Measurements from ENCODE around the gene FNIP2. TPM values are rescaled to one million over a fixed set of nuclear protein-coding genes. Genes with fewer than 3 reads are reported as not detected.

FNIP2 gene
- total and polyA plus RNA-seq, 9 of the 15 experiments (the other 6 are each of a cell fraction or from before 2014, with no cell fraction given): 1.7 to 15.5 (median 8.3) TPM

DNA sequence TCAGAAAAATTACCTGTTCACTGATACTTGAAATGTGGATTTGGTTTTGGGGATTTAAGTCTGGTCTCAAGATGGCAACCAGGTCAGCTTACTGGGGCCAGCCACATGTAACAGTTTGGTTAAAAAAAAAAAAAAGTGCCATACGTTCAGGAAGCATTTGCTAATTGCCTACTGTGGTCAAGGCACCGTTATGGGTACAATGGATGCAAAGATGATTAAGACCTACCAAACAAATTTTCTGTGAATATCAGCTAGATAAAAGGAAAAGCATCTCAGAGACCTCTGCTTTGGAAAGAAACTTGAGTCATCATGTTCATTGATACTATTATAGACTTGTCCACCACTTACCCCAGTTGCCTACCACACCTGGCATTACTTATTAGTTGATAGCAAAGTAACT lies 80.9 kb downstream of the FNIP2 start (continued):
- TF ChIP-seq ZBTB12 (CRISPR knock-in tag; IDR thresholded peaks at IDR 0.05): no peak
- TF ChIP-seq, protein P1, sequence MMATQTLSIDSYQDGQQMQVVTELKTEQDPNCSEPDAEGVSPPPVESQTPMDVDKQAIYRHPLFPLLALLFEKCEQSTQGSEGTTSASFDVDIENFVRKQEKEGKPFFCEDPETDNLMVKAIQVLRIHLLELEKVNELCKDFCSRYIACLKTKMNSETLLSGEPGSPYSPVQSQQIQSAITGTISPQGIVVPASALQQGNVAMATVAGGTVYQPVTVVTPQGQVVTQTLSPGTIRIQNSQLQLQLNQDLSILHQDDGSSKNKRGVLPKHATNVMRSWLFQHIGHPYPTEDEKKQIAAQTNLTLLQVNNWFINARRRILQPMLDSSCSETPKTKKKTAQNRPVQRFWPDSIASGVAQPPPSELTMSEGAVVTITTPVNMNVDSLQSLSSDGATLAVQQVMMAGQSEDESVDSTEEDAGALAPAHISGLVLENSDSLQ (IDR thresholded peaks at IDR 0.05): no peak
- TF ChIP-seq LARP7 (IDR thresholded peaks at IDR 0.05): no peak
- no peak for TF ChIP-seq DPF2 (IDR thresholded peaks at IDR 0.05)

DNA sequence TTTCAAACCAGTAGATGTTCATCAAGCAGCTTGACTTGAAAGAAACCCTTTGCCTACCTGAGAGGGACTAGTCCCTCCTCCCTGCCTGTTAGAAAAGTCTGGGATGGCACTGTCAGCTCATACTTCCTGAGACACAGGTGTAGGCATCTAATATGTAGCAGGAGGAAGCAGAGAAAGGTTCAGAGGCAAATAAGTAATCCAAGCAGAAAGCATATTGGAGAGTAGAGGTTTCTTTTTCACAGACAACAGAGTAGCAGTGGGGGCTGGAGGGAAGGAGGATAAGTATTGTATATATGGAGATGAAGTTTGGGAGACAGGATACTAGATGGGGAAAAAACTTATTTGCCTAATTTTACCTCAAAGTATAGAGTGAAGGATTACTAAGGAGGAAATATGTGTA lies 81.5 kb downstream of the FNIP2 start:
- no peaks in the 10 kb centered on the region for H3K79me2 ChIP-seq (ENCODE audit: control insufficient read depth, insufficient read depth, low read length)
- no peak overlapping the region for H3K4me3 ChIP-seq
- DNase-seq (ENCODE audit: extremely low read depth in 1 of 4, low spot score in 3 of 4): no peak
- no peak overlapping the region for H2AFZ ChIP-seq (ENCODE audit: low read depth, low read length)
- ATAC-seq: no peak
- ChIA-PET POLR2A (no interaction called here), CTCF (ENCODE audit: low intra/inter-chr PET ratio) (interaction anchor here (1.0 to 2.7 kb wide), 6 partner anchors 69 to 590 kb away, joined by 3 to 20 read pairs (median 4); no protein-coding TSS in a partner anchor)
- H3K4me1 ChIP-seq (replicated peaks in 1 of 2; ENCODE audit: control insufficient read depth in 2 of 2, insufficient read depth in 2 of 2, low read length in 2 of 2): no peaks in the 10 kb centered on the region; a peak in 1 of 5 replicates
- H4K20me1 ChIP-seq (replicated peaks; ENCODE audit: control insufficient read depth, insufficient read depth, low read length): no peaks in the 10 kb centered on the region
- H3K27me3 ChIP-seq (ENCODE audit: control insufficient read depth in 2 of 2, insufficient read depth in 2 of 2, low read length in 2 of 2): no peaks in the 10 kb centered on the region
- H3K36me3 ChIP-seq (ENCODE audit: control insufficient read depth, insufficient read depth, low read length): 0 out of 3 replicates have a peak, but pooled peaks cover 3% of the 10 kb centered on the region
- intact Hi-C loops (cut with micrococcal nuclease): loop anchor here (1.0 to 5.0 kb wide), 2 partner anchors 120 to 588 kb away; no protein-coding TSS in a partner anchor
- in situ Hi-C loops (cut with MboI): loop anchor here (10.0 kb wide), 1 partner anchor 594 kb away; no protein-coding TSS in a partner anchor
- no peak for TF ChIP-seq ZNF175 (CRISPR knock-in tag; IDR thresholded peaks at IDR 0.05; ENCODE audit: low read depth)
- TF ChIP-seq KLF13 (tag; IDR thresholded peaks at IDR 0.05; ENCODE audit: borderline replicate concordance, low read depth): no peak
- no peak for TF ChIP-seq ETV1 (tag; conservative IDR thresholded peaks at IDR 0.05; ENCODE audit: low read depth)
- H3K4me2 ChIP-seq (ENCODE audit: insufficient read depth, low read length): no peak overlapping the region
- H3K9me1 ChIP-seq (ENCODE audit: control insufficient read depth, insufficient read depth, low read length): no peaks in the 10 kb centered on the region
- BruUV-seq (replicated peaks): no TSS peak
- H3K9me3 ChIP-seq (replicated peaks; ENCODE audit: control insufficient read depth, insufficient read depth, low read depth, low read length): no peaks in the 10 kb centered on the region
- no peak for FAIRE-seq
- no peak overlapping the region for H3K9ac ChIP-seq (ENCODE audit: insufficient read depth in 1 of 2, low read depth in 2 of 2, low read length in 2 of 2)
- no peak overlapping the region for H3K27ac ChIP-seq (ENCODE audit: extremely low read depth, low read depth, low read length)

All from K562 (cell line).